Ishikawa (cell line): ENCODE results near the gene MAN1A2.

Source experiments
- CEBPB ChIP-seq: IDR thresholded peaks from 2 replicates; pipeline ENCODE4 v1.6.1; 2012
- CREB1 ChIP-seq: IDR thresholded peaks from 2 replicates; pipeline ENCODE4 v1.6.1; 2012; ENCODE audit warnings: low read depth
- EP300 ChIP-seq: IDR thresholded peaks from 2 replicates; pipeline ENCODE4 v1.6.1; 2012; ENCODE audit warnings: borderline replicate concordance
- FOXM1 ChIP-seq: IDR thresholded peaks from 2 replicates; pipeline ENCODE4 v1.6.1; 2012; ENCODE audit warnings: low read depth, borderline replicate concordance
- MAX ChIP-seq: IDR thresholded peaks from 2 replicates; pipeline ENCODE4 v1.6.1; 2012
- NFIC ChIP-seq: IDR thresholded peaks from 2 replicates; pipeline ENCODE4 v1.6.1; 2012
- RAD21 ChIP-seq: IDR thresholded peaks from 2 replicates; pipeline ENCODE4 v1.6.1; 2012; ENCODE audit warnings: low read depth
- REST ChIP-seq: IDR thresholded peaks from 2 replicates; pipeline ENCODE4 v1.6.1; 2012; ENCODE audit warnings: low read depth, mild to moderate bottlenecking
- TAF1 ChIP-seq: IDR thresholded peaks from 2 replicates; pipeline ENCODE4 v1.6.1; 2012; ENCODE audit warnings: low read depth, mild to moderate bottlenecking
- TCF12 ChIP-seq: IDR thresholded peaks from 2 replicates; pipeline ENCODE4 v1.6.1; 2012; ENCODE audit warnings: low read depth
- TEAD4 ChIP-seq: IDR thresholded peaks from 2 replicates; pipeline ENCODE4 v1.6.1; 2012
- USF1 ChIP-seq: IDR thresholded peaks from 2 replicates; pipeline ENCODE4 v1.6.1; 2012
- YY1 ChIP-seq: IDR thresholded peaks from 2 replicates; pipeline ENCODE4 v1.6.1; 2012; ENCODE audit warnings: low read depth
- ZBTB7A ChIP-seq: IDR thresholded peaks from 2 replicates; pipeline ENCODE4 v1.6.1; 2012; ENCODE audit warnings: low read depth

- TF ChIP-seq TCF12 (no peak), YY1 (no peak), USF1 (no peak), TAF1 (no peak), EP300 (no peak), RAD21 (no peak), REST (no peak), FOXM1 (no peak), TEAD4 (no peak), CREB1 (no peak), CEBPB (no peak), ZBTB7A (no peak), MAX (no peak), NFIC (no peak)
Measured at GRCh38 chr1:117405042-117405441, 37.8 kb downstream of the MAN1A2 start.
